Measurements from ENCODE around the gene NUDCD3. TPM values are rescaled to one million over a fixed set of nuclear protein-coding genes. Genes with fewer than 3 reads are reported as not detected.

NUDCD3 gene
- total RNA-seq, 1 experiment from 2014 or later, result 94.6 TPM

DNA sequence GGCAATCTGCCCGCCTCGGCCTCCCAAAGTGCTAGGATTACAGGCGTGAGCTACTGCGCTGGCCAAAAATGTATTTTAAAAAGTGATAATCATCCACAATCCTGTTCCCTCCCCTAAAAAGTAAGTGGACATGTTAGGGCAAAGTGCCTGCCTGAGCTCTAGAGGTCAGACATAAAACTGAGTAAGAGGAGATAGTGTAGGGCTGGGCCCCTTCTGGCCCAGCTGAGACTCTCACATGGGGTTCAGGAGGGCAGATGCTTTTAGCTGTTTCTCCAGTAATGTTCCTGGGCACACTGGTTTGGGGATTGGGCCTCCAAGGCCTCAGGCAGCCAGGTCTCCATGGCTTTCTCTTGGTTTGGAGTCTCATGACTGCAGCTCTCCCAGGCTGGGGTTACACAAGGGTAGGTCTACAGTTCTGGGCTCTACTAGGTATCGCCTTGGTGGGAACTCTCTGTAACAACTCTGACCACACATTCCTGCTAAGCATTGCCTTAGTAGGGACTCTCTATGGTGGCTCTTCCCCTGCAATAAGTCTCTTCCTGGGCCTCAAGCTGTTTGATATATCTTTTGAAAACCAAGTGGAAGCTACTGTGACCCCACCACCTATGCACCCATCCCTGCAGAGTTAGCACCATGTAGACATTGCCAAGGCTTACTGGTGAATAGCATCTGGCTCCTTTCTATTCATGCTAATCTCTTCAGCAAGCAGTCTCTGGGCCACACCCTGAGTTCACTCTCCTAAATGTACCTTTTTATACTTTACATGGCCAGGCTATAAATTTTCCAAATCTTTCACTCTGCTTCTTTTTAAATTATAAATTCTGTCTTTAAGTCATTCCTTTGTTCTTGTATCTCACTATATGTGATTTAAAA, 6.9 kb upstream of the NUDCD3 start:
- RAD21 ChIA-PET (ENCODE audit: low non-redundant PET in 1 of 2, low total read pairs in 2 of 2, uncharacterized antibody in 2 of 2, unreplicated experiment in 2 of 2), result no interaction called here
- H2AFZ ChIP-seq (ENCODE audit: low read depth, low read length, poor library complexity, severe bottlenecking), result no peak overlapping the region
- no peaks in the 10 kb centered on the region for H4K20me1 ChIP-seq (ENCODE audit: insufficient read depth)
- CTCF ChIA-PET, result no interaction called here
- intact Hi-C loops (cut with micrococcal nuclease), result no loop called here
- H3K9me2 ChIP-seq (ENCODE audit: insufficient read depth), result no peaks in the 10 kb centered on the region
- no peaks in the 10 kb centered on the region for H3K36me3 ChIP-seq (ENCODE audit: control insufficient read depth in 1 of 2, insufficient read depth in 2 of 2, low read length in 2 of 2)
- POLR2A ChIA-PET, result no interaction called here
- no peak overlapping the region for H3K27ac ChIP-seq (ENCODE audit: low read depth, low read length)
- H3K4me1 ChIP-seq (ENCODE audit: control insufficient read depth in 1 of 2, insufficient read depth in 2 of 2, low read length in 2 of 2), result no peaks in the 10 kb centered on the region
- H3K9ac ChIP-seq (ENCODE audit: low read length), result no peak overlapping the region
- H3K4me3 ChIP-seq (replicated peaks in 1 of 2; ENCODE audit: low read depth in 1 of 2, low read length in 2 of 2), result no peak overlapping the region
- TF ChIP-seq CEBPB (IDR thresholded peaks at IDR 0.05; ENCODE audit: low read depth) (no peak), POLR2A (IDR thresholded peaks at IDR 0.05; ENCODE audit: borderline replicate concordance, extremely low read depth, insufficient read depth, insufficient read length) (no peak), CTCF (IDR thresholded peaks at IDR 0.05 in 2 of 3, conservative IDR thresholded peaks at IDR 0.05 in 1 of 3; ENCODE audit: borderline replicate concordance in 1 of 3, insufficient read depth in 1 of 3, low read depth in 2 of 3, low read length in 2 of 3) (no peak), SIN3A (IDR thresholded peaks at IDR 0.05; ENCODE audit: low read depth) (no peak), EZH2phosphoT487 (IDR thresholded peaks at IDR 0.05; ENCODE audit: borderline replicate concordance) (no peak), FOSL1 (IDR thresholded peaks at IDR 0.05; ENCODE audit: low read depth) (no peak), POLR2AphosphoS5 (IDR thresholded peaks at IDR 0.05; ENCODE audit: low read depth, low read length) (no peak), JUND (IDR thresholded peaks at IDR 0.05) (no peak), ATF3 (IDR thresholded peaks at IDR 0.05) (no peak)
- TF ChIP-seq, protein P1, sequence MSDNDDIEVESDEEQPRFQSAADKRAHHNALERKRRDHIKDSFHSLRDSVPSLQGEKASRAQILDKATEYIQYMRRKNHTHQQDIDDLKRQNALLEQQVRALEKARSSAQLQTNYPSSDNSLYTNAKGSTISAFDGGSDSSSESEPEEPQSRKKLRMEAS (IDR thresholded peaks at IDR 0.05), result no peak
- no peak for DNase-seq (ENCODE audit: low read depth, low spot score)
- no peaks in the 10 kb centered on the region for H3K79me2 ChIP-seq (ENCODE audit: insufficient read depth, low read length)
- no TSS peak for BruUV-seq (replicated peaks)
- H3K9me3 ChIP-seq (ENCODE audit: control insufficient read depth in 1 of 2, insufficient read depth in 1 of 2, low read depth in 1 of 2, low read length in 2 of 2), result no peaks in the 10 kb centered on the region
- no peaks in the 10 kb centered on the region for H3K27me3 ChIP-seq (ENCODE audit: insufficient read depth, low read length)
- no peak for ATAC-seq
- H3K4me2 ChIP-seq (ENCODE audit: low read length), result no peak overlapping the region
